Hepatocyte (in vitro differentiated cells): ENCODE measurements around the gene FRMPD4.

Experiments used
- CTCF ChIP-seq: fragments of 200-600 bp; sonication (generic); IDR thresholded peaks from 2 replicates; pipeline ENCODE4 v1.5.1; 2016; ENCODE audit warnings: antibody characterized with exemption, mild to moderate bottlenecking; ENCODE audit not compliant: poor library complexity
- EZH2 ChIP-seq: fragments of 200-600 bp; sonication (generic); IDR thresholded peaks from 2 replicates; pipeline ENCODE4 v1.6.1; 2016; ENCODE audit warnings: antibody characterized with exemption, mild to moderate bottlenecking, borderline replicate concordance
- EZH2phosphoT487 ChIP-seq: fragments of 200-600 bp; sonication (generic); IDR thresholded peaks from one replicate; pipeline ENCODE4 v1.6.1; 2018; ENCODE audit warnings: antibody characterized with exemption, mild to moderate bottlenecking, low read depth, moderate library complexity; ENCODE audit not compliant: unreplicated experiment, severe bottlenecking

- no peak for TF ChIP-seq CTCF
- no peak for TF ChIP-seq EZH2
- TF ChIP-seq EZH2phosphoT487: no peak
Observed at GRCh38 chrX:12595720-12596119, 457.4 kb downstream of the FRMPD4 start.
